SH-SY5Y (cell line): ENCODE data around the gene KRTAP9-2.

ENCODE experiments used
- GATA2 ChIP-seq: IDR thresholded peaks from 2 replicates; pipeline ENCODE4 v1.6.1; 2011; ENCODE audit warnings: mild to moderate bottlenecking, low read depth, low read length
- GATA3 ChIP-seq: IDR thresholded peaks from 2 replicates; pipeline ENCODE4 v1.6.1; 2011; ENCODE audit warnings: low read depth, mild to moderate bottlenecking, low read length, moderate library complexity

GRCh38 chr17:41271858-41272257, 45.4 kb downstream of the KRTAP9-2 start:
- TF ChIP-seq GATA3, result no peak
- TF ChIP-seq GATA2, result no peak
